Activated T-helper 1 cell treated with anti-CD3 and anti-CD28 coated beads, Interleukin-12 subunit alpha, Interleukin-12 subunit beta, Interleukin-2, Interleukin-4 antibody, amounts not matched to agents 30 ng/mL and 10 ng/mL and 1 ng/mL, durations not matched to agents 14 hours and 24 hours and 36 hours (primary cell): ENCODE results near the gene DHRS1. TPM values are rescaled to one million over a fixed set of nuclear protein-coding genes. Genes with fewer than 3 reads are reported as not detected.

ENCODE experiments used
- DNase-seq: peaks from one replicate; pipeline ENCODE4 v3.0.0; 2021; ENCODE audit warnings: low spot score
- H3K27ac Mint-ChIP-seq: one replicate; pipeline ENCODE4 v1.8.0; 2021; ENCODE audit warnings: mild to moderate bottlenecking, mixed read lengths
- H3K27me3 Mint-ChIP-seq: one replicate; pipeline ENCODE4 v1.8.0; 2022; ENCODE audit warnings: mild to moderate bottlenecking, moderate library complexity, mixed read lengths; ENCODE audit not compliant: insufficient read depth
- H3K36me3 Mint-ChIP-seq: one replicate; pipeline ENCODE4 v1.8.0; 2021; ENCODE audit warnings: low read depth, mixed read lengths
- H3K4me1 Mint-ChIP-seq: one replicate; pipeline ENCODE4 v1.8.0; 2021; ENCODE audit warnings: low read depth, mixed read lengths
- H3K4me3 Mint-ChIP-seq: one replicate; pipeline ENCODE4 v1.8.0; 2021; ENCODE audit warnings: mild to moderate bottlenecking, moderate library complexity, mixed read lengths
- H3K9me3 Mint-ChIP-seq: one replicate; pipeline ENCODE4 v1.8.0; 2021; ENCODE audit warnings: mixed read lengths
- intact Hi-C: fragments of 100-400 bp; cut with micrococcal nuclease; formaldehyde crosslinking; loops from one replicate; pipeline ENCODE4 v1.15.1; 2024
- total RNA-seq: library from RNA; stranded (reverse); gene quantifications from 2 replicates; pipeline ENCODE4 v1.2.3, GENCODE V29; 2022

Gene DHRS1
- total RNA-seq, 1 donor from 2014 or later, result 7.5 TPM

DNA sequence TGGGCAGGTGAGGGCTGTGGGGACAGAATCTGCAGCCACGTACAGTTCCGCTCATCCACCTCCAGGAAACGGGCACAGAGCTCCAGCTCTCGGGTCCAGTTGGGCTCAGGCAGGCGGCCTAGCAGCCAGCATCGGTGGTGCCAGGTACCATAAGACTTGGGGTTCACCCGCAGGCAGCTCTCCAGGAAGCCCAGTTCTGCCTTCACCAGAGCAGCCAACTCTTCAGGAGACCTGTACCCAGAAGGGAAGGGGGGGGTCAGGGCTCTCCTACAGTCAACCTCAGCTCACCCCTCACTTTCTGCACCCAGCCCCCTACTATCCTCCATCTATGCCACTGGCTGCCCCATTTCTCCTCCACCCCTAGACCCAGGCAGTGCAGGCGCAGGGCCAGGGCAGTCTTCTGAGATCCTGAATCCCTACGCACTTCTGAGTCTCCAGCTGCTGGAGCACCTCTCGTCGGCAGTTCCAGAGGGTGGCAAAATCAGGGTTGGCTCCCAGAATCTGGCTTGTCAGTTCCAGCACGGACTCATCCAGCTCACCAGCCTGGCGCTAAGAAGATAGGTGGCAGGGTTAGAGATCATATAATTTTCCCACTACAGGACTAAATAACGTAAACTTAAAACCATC, 29.6 kb downstream of the DHRS1 start:
- Mint-ChIP-seq H3K4me3 (peak overlapping the region; percentile 93), H3K27me3 (no peaks in the 10 kb centered on the region), H3K9me3 (no peaks in the 10 kb centered on the region), H3K27ac (no peak overlapping the region), H3K36me3 (peaks cover 14% of the 10 kb centered on the region), H3K4me1 (peaks cover 49% of the 10 kb centered on the region)
- DNase-seq, result no peak
- intact Hi-C loops, result no loop called here

DNA sequence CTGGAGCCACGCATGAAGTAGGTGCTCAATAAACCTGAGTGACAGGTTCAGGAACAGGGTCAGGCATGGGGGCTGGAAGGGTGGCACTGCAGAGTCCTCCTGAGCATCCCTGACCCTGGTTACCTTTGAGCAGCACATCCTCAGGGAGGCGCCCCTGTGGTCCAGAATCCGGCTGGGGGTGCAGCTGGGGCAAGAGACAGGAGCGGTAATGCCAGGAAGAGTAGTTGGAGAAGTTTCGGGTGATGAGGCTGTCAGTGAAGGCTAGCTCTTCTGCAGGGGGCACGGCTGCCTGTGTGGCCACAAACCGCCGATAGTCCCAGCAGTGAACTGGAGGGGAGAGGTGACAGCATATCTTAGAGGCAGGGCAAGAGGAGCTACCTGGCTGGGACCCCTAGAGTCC, 30.2 kb downstream of the DHRS1 start:
- peaks cover 16% of the 10 kb centered on the region for H3K36me3 Mint-ChIP-seq
- DNase-seq, result no peak
- H3K4me1 Mint-ChIP-seq, result peaks cover 46% of the 10 kb centered on the region
- H3K27ac Mint-ChIP-seq, result no peak overlapping the region
- peak overlapping the region; percentile 50 for H3K4me3 Mint-ChIP-seq
- H3K9me3 Mint-ChIP-seq, result no peaks in the 10 kb centered on the region
- no peaks in the 10 kb centered on the region for H3K27me3 Mint-ChIP-seq
- intact Hi-C loops, result no loop called here

DNA sequence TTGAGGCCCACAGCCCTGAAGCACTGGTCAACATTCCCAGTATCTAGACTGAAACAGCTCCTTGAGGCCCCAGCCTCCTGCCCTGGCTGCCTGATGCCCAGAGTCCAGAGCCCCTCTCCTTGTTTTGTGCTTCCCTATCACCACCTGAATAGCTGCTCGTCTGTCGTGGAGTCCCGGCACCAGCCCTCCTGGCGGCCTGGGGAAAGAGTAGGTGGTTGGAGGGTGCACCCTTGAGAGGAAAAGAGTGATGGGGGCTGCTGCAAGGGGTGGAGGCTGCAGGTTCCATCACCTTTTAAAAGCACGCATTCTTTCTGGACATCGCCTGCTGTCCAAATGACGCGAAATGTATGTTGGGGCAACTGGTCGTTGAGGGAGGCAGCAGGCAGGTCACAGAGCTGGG, 31.4 kb downstream of the DHRS1 start:
- intact Hi-C loops, result no loop called here
- Mint-ChIP-seq H3K36me3 (peaks cover 16% of the 10 kb centered on the region), H3K4me1 (peaks cover 34% of the 10 kb centered on the region)

DNA sequence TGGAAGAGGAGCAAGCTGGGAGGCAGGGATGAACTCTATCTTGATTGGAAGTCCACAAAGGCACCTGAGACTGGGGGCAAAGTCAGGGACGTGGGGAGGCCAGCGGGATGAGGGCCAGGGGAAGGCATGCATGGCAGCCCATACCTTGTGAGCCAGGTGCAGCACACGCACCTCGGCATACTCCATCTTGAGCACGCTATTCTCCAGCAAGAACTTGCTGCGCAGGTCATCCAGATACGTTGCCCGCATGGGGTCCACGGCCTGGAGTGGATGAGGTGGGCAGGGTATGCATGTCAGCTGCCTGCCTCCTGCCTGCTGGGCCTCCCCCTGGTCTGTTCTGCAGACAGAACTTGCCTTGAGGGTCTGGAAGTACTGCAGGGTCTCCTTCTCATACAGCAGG, 32.1 kb downstream of the DHRS1 start:
- intact Hi-C loops, result no loop called here
- Mint-ChIP-seq H3K4me1 (peaks cover 28% of the 10 kb centered on the region), H3K4me3 (no peak overlapping the region), H3K9me3 (no peaks in the 10 kb centered on the region), H3K27ac (peak overlapping the region; percentile 18), H3K27me3 (no peaks in the 10 kb centered on the region), H3K36me3 (peaks cover 16% of the 10 kb centered on the region)
- DNase-seq, result no peak

More for the DNA sequence above, 31.4 kb downstream of the DHRS1 start:
- H3K27ac Mint-ChIP-seq, result no peak overlapping the region
- no peaks in the 10 kb centered on the region for H3K9me3 Mint-ChIP-seq
- no peak for DNase-seq
- H3K4me3 Mint-ChIP-seq, result no peak overlapping the region
- H3K27me3 Mint-ChIP-seq, result no peaks in the 10 kb centered on the region

DNA sequence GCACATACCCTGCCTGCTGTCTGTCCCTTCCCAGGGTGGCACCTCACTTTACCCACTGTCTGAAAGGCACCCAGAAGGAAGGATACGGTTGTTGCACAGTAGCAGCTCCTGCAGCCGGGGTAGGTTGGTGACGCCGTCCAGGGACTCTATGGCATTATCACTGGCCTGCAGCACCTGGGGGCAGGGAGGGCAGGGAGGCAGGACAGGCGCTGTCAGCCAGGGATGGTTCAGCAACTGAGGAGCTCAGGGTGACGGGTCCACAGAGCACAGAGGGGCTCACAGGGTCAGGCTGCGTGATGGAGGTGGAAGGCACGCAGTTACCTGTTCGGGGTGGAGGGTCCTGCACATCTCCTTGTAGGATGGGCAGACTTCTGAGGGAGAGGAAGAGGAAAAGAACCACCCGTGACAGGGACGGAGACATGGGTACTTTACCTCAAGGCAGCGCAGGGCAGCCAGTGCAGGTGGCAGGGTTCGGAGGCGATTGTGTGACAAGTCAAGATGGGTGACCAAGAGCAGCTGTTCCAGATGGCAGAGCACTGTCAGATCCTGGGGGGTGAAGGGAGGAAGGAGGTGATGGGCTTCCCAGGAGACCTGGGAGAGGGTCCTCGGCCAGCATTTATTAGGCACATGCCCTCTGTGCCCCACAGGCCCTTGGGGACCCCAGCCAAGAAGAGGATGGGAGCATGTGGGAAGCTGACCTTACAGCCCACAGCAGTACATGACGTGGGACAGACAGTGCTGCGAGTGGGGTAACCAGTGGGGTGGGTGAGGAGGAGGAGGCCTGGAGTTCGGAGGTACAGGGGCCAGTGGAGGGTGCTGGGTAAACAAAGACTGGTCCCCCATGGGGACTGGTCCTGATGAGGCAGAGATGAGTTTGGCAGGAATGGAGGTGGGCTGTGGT, 33.0 kb downstream of the DHRS1 start:
- Mint-ChIP-seq H3K9me3 (no peaks in the 10 kb centered on the region), H3K4me1 (peaks cover 19% of the 10 kb centered on the region), H3K4me3 (peak overlapping the region; percentile 22), H3K36me3 (peaks cover 16% of the 10 kb centered on the region), H3K27me3 (no peaks in the 10 kb centered on the region), H3K27ac (no peak overlapping the region)
- intact Hi-C loops, result no loop called here
- no peak for DNase-seq

DNA sequence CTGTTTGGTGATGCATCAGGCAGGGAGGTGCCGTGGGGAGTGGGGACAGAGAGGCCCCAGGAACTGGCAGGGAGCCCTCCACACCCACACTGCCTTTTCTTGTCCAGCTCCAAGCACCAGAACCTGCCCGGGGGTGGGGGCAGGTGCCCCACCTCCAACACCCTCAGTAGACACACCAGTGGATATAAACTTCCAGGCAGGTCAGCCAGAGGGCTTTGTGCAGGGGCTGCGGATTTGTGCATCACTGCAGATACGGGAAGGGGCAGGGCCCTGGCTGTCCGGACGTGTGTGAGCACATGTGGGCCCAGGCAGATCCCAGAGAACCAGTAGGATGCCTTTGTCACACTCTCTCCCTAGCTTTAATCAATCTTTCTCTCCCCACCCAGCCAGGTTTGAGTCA, 35.3 kb downstream of the DHRS1 start:
- intact Hi-C loops, result no loop called here
- peak overlapping the region; percentile 23 for H3K27ac Mint-ChIP-seq
- peaks cover 16% of the 10 kb centered on the region for H3K36me3 Mint-ChIP-seq
- H3K9me3 Mint-ChIP-seq, result no peaks in the 10 kb centered on the region
- peaks cover 6% of the 10 kb centered on the region for H3K4me1 Mint-ChIP-seq
- no peaks in the 10 kb centered on the region for H3K27me3 Mint-ChIP-seq
- H3K4me3 Mint-ChIP-seq, result no peak overlapping the region
- no peak for DNase-seq

DNA sequence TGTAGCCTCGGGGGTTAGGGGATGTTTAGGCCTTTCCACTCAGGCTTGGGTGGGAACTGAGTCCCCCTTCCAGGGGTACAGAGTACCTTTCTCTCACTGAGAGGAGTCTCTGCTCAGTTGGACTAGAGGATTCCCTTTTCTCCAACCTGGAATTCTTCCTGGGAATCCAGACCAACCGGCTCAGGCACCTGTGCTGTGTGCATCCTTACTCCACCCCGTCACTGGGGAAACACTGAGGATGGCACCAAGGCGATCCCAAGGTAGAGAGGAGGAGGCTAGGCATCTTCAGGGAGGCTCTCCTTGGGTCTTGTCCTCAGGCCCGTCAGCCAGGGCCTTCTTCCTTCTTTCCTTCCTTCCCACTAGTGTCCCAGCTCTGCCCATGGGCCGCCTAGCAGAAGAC, 35.7 kb downstream of the DHRS1 start:
- no peaks in the 10 kb centered on the region for H3K9me3 Mint-ChIP-seq
- H3K4me3 Mint-ChIP-seq, result no peak overlapping the region
- peaks cover 16% of the 10 kb centered on the region for H3K36me3 Mint-ChIP-seq
- no peak for DNase-seq
- no peaks in the 10 kb centered on the region for H3K27me3 Mint-ChIP-seq
- peaks cover 6% of the 10 kb centered on the region for H3K4me1 Mint-ChIP-seq
- H3K27ac Mint-ChIP-seq, result no peak overlapping the region
- intact Hi-C loops, result no loop called here

DNA sequence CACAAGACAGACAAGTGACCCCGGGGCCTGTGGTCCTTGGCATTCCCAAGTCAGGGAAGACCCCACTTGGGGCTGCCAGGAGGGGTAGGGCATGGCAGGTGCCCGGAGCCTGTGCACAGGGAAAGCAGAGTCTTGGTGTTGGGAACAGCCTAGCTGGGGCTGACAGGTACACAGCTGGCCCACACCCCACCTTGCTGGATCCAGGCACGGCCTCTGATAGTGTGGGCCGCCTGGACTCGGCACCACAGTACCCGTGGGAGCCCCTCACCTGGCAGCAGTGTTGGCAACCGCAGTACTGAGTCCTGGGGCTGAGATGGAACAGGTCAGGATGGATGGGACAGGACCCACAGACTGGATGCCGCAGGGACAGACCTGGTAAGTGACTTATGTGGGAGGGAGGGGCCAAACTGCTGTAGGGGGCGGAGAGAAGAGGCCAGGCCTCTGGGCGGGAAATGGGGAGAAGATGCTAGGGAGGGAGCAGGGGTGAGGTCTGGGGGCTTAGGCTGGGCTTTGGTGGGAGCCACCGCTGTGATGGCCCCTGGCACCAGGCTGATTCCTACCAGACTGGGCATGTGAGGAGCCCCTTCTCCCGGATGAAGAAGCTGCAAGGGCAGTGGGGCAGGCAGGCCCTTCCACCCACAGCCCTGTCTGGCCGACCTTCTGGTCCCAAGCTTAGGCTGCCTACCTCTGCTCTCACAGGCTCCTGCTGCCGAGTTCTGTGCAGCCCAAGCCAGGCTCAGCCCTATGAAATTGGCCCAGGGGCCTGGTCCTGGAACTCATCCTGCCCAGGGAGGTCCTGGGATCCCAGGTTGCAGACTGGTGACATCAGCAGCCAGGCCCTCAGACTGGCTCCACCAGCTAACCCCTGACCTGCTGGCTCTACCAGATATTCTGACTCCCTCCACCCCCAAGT, 36.5 kb downstream of the DHRS1 start, which contains the start of gene TGM1:
TSS of gene TGM1 (minus strand) at position 357 of the 913 bp plus-strand sequence. CDS start 825 bp downstream, outside the sequence.
- Mint-ChIP-seq H3K9me3 (no peaks in the 10 kb centered on the region), H3K27ac (no peak within 1 kb of the TSS), H3K27me3 (no peaks in the 10 kb centered on the region), H3K4me1 (peaks cover 6% of the 10 kb centered on the region), H3K36me3 (peaks cover 18% of the 10 kb centered on the region), H3K4me3 (no peak within 1 kb of the TSS)
- no peak for DNase-seq
- intact Hi-C loops, result no loop called here

DNA sequence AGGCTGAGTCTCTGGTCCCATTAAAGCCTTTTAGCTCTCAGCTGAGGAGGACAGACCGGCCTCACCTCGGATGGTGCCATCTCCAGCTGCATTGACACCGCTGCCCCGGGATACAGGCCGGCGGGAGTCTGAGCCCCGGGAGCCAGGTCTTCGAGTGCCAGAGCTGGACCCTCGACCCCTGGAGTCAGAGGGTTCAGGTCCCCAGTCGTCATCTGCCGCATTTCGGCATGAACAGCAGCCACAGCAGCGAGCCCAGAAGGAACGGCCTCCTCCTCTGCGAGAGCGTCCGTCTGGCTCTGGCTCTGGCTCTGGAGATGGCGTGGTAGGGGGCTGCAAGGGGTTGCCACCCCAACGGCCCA, 37.6 kb downstream of the DHRS1 start:
- DNase-seq, result no peak
- H3K36me3 Mint-ChIP-seq, result peaks cover 13% of the 10 kb centered on the region
- no peak overlapping the region for H3K4me3 Mint-ChIP-seq
- no peaks in the 10 kb centered on the region for H3K27me3 Mint-ChIP-seq
- intact Hi-C loops, result no loop called here
- H3K4me1 Mint-ChIP-seq, result peaks cover 2% of the 10 kb centered on the region
- no peaks in the 10 kb centered on the region for H3K9me3 Mint-ChIP-seq
- no peak overlapping the region for H3K27ac Mint-ChIP-seq

DNA sequence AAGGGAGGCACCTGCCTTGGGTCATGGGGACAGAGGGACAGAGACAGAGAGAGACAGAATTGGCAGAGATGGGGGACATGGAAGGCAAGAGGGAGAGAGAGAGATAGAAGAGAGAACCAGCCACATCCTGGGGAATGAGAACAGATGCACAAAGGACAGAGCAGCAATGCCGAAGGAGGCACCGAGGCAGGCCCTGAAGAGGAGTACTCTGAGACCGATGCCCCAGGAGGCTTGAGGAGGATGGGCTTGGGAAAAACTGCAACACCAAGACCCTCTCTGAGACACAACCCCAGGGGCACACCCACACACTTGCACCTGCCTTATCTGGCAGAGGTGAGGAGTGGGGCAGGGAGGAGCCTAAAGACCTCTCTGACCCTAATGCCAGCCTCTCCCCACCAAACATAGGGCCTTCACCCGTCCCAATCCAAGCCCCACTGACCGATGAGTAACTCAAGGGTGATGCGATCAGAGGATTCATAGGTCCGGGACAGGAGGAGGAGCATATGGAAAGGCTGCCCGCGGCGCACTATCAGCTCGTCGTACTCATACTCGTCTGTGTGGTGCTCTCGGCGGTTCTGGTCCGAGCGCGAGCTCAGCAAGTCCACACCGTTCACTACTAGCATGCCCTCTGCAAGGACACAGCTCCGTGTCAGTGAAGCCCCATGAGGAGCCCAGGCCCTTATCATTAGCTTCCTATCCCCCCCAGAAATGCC, 38.2 kb downstream of the DHRS1 start:
- intact Hi-C loops, result no loop called here
- no peaks in the 10 kb centered on the region for H3K27me3 Mint-ChIP-seq
- peaks cover 7% of the 10 kb centered on the region for H3K36me3 Mint-ChIP-seq
- H3K27ac Mint-ChIP-seq, result no peak overlapping the region
- H3K9me3 Mint-ChIP-seq, result no peaks in the 10 kb centered on the region
- no peak for DNase-seq
- H3K4me3 Mint-ChIP-seq, result no peak overlapping the region
- H3K4me1 Mint-ChIP-seq, result no peaks in the 10 kb centered on the region

DNA sequence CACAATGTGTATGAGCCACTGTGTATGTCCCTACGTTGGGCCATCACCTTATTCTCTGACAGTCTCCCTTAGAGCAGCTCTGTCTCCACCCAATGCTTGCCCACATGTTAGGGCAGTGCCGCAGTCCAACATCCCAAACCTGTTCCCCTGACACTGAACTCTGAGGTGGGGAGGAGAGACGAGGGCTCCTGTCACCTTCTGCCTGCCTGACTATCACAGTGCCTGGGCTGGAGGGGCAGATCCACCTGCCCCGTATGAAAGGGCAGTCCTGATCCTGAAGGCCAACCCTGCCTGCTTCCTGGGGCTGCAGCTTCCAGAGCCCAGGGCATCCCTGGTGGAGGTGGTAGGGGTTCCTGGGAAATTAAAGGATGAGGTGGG, 38.8 kb downstream of the DHRS1 start:
- Mint-ChIP-seq H3K36me3 (peaks cover 4% of the 10 kb centered on the region), H3K9me3 (no peaks in the 10 kb centered on the region), H3K27ac (no peak overlapping the region), H3K27me3 (no peaks in the 10 kb centered on the region), H3K4me1 (no peaks in the 10 kb centered on the region), H3K4me3 (no peak overlapping the region)
- intact Hi-C loops, result no loop called here
- DNase-seq, result no peak

DNA sequence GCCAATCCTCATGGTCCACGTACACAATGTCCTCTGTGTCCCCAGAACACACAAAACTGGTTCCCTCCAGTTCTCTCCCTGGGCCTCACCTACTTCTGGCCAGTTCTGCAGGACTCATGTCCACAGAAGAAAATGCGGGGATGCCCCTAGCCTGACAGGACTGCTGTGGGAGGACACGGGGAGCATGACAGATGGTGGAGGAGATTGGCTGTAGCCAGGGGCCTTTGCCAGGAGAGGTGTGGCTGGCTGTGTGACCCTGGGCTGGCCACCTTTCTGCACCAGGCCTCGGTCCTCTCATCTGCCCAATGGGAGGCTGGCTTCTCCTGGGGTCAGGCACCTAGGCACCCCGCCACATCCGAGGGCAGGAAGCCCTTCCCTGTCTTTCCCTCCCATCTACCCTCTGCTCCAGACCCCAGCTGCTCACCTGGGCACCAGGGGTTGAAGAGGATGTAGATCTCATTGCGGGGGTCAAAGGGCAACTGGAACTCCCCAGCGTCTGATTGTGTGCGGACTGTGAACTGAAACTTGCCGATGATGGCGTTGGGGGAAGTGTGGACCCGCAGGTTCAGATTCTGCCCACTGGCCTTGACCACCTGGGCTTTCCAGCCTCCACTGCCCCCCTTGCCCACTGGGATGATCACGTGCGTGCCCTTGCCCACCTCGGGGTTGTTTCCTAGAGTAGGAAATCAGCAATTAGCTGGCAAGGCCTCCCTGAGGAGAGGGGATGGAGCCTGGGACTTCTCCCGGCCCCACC, 39.4 kb downstream of the DHRS1 start:
- intact Hi-C loops, result no loop called here
- Mint-ChIP-seq H3K36me3 (peaks cover 5% of the 10 kb centered on the region), H3K27ac (no peak overlapping the region), H3K9me3 (no peaks in the 10 kb centered on the region), H3K4me1 (no peaks in the 10 kb centered on the region), H3K27me3 (no peaks in the 10 kb centered on the region), H3K4me3 (no peak overlapping the region)
- no peak for DNase-seq
